CD4-positive, CD25-positive, alpha-beta regulatory T cell (primary cell): ENCODE results near the gene NUP50. TPM values are rescaled to one million over a fixed set of nuclear protein-coding genes. Genes with fewer than 3 reads are reported as not detected.
"Not testable (repeated sequence)": the region's sequence is repeated elsewhere in the genome, so short reads cannot be mapped to it uniquely, and the experiment has no call there.

Source experiments
- ATAC-seq, 2 donors: fragments of 150-1000 bp; cut with Tn5 transposase; one replicate each; pipeline ENCODE4 v1.10.0; 2021; ENCODE audit warnings: low read depth in 2 of 2, moderate number of reproducible peaks in 2 of 2, moderate library complexity in 1 of 2
- DNase-seq, 3 donors: peaks; one replicate each; pipeline versions ENCODE4 v3.0.0 to v3.0.0-alpha.2; 2012 to 2022; ENCODE audit warnings: mixed read lengths in 1 of 3
- H3K27ac ChIP-seq: one replicate; pipeline ENCODE4 v1.7.0; 2013; ENCODE audit warnings: mild to moderate bottlenecking, low read length; ENCODE audit not compliant: insufficient read depth, poor library complexity, severe bottlenecking
- H3K27me3 ChIP-seq: one replicate; pipeline ENCODE4 v1.7.0; 2013; ENCODE audit warnings: low read length; ENCODE audit not compliant: control insufficient read depth, insufficient read depth
- H3K36me3 ChIP-seq: one replicate; pipeline ENCODE4 v1.7.0; 2013; ENCODE audit warnings: mild to moderate bottlenecking, low read length, moderate library complexity; ENCODE audit not compliant: control insufficient read depth, insufficient read depth
- H3K4me1 ChIP-seq: 2 replicates; pipeline ENCODE4 v1.7.0; 2013; ENCODE audit warnings: mild to moderate bottlenecking, low read length; ENCODE audit not compliant: insufficient read depth, control insufficient read depth, poor library complexity, severe bottlenecking
- H3K4me3 ChIP-seq: one replicate; pipeline ENCODE4 v1.7.0; 2013; ENCODE audit warnings: low read depth, mild to moderate bottlenecking, low read length, moderate library complexity
- H3K9me3 ChIP-seq, 2 experiments: 1 replicate in 1 of 2; 2 replicates in 1 of 2; pipeline ENCODE4 v1.7.0; 2013; ENCODE audit warnings: low read length in 2 of 2, mild to moderate bottlenecking in 1 of 2, moderate library complexity in 1 of 2; ENCODE audit not compliant: control insufficient read depth in 2 of 2
- H3K27ac Mint-ChIP-seq, 3 donors: one replicate each; pipeline ENCODE4 v1.8.0; 2020 to 2022; ENCODE audit warnings: mild to moderate bottlenecking in 3 of 3, mixed read lengths in 3 of 3, moderate library complexity in 2 of 3
- H3K27me3 Mint-ChIP-seq: one replicate; pipeline ENCODE4 v1.8.0; 2022; ENCODE audit warnings: mild to moderate bottlenecking, mixed read lengths
- H3K36me3 Mint-ChIP-seq: one replicate; pipeline ENCODE4 v1.8.0; 2020; ENCODE audit warnings: mixed read lengths
- H3K4me1 Mint-ChIP-seq, 4 donors: one replicate each; pipeline ENCODE4 v1.8.0; 2020 to 2022; ENCODE audit warnings: mixed read lengths in 4 of 4, mild to moderate bottlenecking in 1 of 4
- H3K4me3 Mint-ChIP-seq, 4 donors: one replicate each; pipeline ENCODE4 v1.8.0; 2020 to 2022; ENCODE audit warnings: mild to moderate bottlenecking in 4 of 4, mixed read lengths in 4 of 4, moderate library complexity in 3 of 4
- H3K9me3 Mint-ChIP-seq, 7 donors: one replicate each; pipeline ENCODE4 v1.8.0; 2020 to 2022; ENCODE audit warnings: mixed read lengths in 7 of 7, mild to moderate bottlenecking in 3 of 7, moderate library complexity in 2 of 7
- polyA plus RNA-seq, 4 donors: library from polyadenylated mRNA; unstranded; fragments of 300-500 nt; fragmentation: Illumina TruSeq; gene quantifications; one replicate each; pipeline ENCODE4 v1.2.3, GENCODE V29; 2021
- total RNA-seq: library from RNA; stranded (reverse); gene quantifications from one replicate; pipeline ENCODE4 v1.2.3, GENCODE V29; 2022

NUP50 gene
- total and polyA plus RNA-seq, 5 donors from 2014 or later: 52.0 to 98.8 (median 68.4) TPM

- DNase-seq: no peak
- Histone ChIP-seq H3K27me3 (no peaks in the 10 kb centered on the region), H3K4me1 (peaks cover 4% of the 10 kb centered on the region), H3K36me3 (peaks cover 33% of the 10 kb centered on the region), H3K4me3 (no peak overlapping the region), H3K27ac (no peak overlapping the region), H3K9me3 (no peaks in the 10 kb centered on the region)
- no peak overlapping the region for H3K4me3 Mint-ChIP-seq
- no peak for ATAC-seq
- H3K4me1 Mint-ChIP-seq: peaks cover 7 to 15% (median 9%) of the 10 kb centered on the region in 4 donors
- no peaks in the 10 kb centered on the region for H3K27me3 Mint-ChIP-seq
- H3K9me3 Mint-ChIP-seq: no peaks in the 10 kb centered on the region
- H3K27ac Mint-ChIP-seq: no peak overlapping the region
- peaks cover 29% of the 10 kb centered on the region for H3K36me3 Mint-ChIP-seq
Measured at GRCh38 chr22:45188779-45189178, 25.1 kb downstream of the NUP50 start.

- peaks cover 18% of the 10 kb centered on the region for H3K36me3 Mint-ChIP-seq
- Histone ChIP-seq H3K36me3 (peaks cover 19% of the 10 kb centered on the region), H3K9me3 (no peaks in the 10 kb centered on the region), H3K4me1 (peaks cover 4% of the 10 kb centered on the region), H3K27me3 (no peaks in the 10 kb centered on the region), H3K4me3 (no peak overlapping the region), H3K27ac (no peak overlapping the region)
- DNase-seq (no peak), ATAC-seq (no peak)
- H3K4me3 Mint-ChIP-seq: no peak overlapping the region
- H3K27me3 Mint-ChIP-seq: no peaks in the 10 kb centered on the region
- peaks cover 7 to 14% (median 8%) of the 10 kb centered on the region in 4 donors for H3K4me1 Mint-ChIP-seq
- H3K27ac Mint-ChIP-seq: peak overlapping the region in 1 of 3 donors; percentile 48
- H3K9me3 Mint-ChIP-seq: no peaks in the 10 kb centered on the region
Measured at GRCh38 chr22:45190202-45190872, 26.6 kb downstream of the NUP50 start.

- H3K36me3 Mint-ChIP-seq: peaks cover 18% of the 10 kb centered on the region
- H3K36me3 ChIP-seq: peaks cover 12% of the 10 kb centered on the region
- H3K27me3 ChIP-seq, H3K4me3 Mint-ChIP-seq, H3K4me1 ChIP-seq, ATAC-seq, H3K27me3 Mint-ChIP-seq, H3K4me1 Mint-ChIP-seq, DNase-seq, H3K4me3 ChIP-seq, H3K27ac Mint-ChIP-seq, H3K9me3 ChIP-seq, H3K27ac ChIP-seq, H3K9me3 Mint-ChIP-seq: not testable (repeated sequence)
Measured at GRCh38 chr22:45191746-45192145, 28.0 kb downstream of the NUP50 start.

DNA sequence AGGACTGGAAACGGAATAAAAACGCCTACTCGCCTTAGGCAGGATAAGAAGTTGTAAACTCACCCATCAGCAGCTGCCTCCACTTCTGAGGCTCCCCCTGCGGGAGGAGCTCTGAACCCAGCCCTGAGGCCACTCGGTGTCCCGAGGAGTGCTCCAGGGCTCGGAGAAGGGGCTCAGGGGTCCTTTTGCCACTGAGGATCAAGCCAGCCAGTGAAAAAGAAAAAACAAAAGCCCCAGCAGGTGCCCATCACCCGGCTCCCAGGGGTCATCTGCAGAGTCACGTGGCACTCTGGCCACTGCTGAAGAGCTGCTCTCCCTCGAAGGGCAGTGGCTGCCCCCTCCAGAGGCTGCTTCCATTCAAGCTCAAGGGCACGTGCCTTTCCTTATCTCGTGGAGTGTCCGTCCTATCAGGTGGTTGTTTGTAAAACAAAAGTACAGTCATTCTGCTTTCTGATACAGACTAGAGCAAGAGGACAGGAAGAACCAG, 29.0 kb downstream of the NUP50 start:
- no peaks in the 10 kb centered on the region for H3K4me1 ChIP-seq
- no peak overlapping the region for H3K4me3 ChIP-seq
- Mint-ChIP-seq H3K9me3 (no peaks in the 10 kb centered on the region), H3K36me3 (peaks cover 17% of the 10 kb centered on the region), H3K4me1 (peaks cover 0 to 8% (median 0%) of the 10 kb centered on the region in 4 donors), H3K27me3 (no peaks in the 10 kb centered on the region), H3K4me3 (no peak overlapping the region), H3K27ac (no peak overlapping the region)
- ATAC-seq: no peak
- no peaks in the 10 kb centered on the region for H3K9me3 ChIP-seq
- no peak overlapping the region for H3K27ac ChIP-seq
- H3K27me3 ChIP-seq: no peaks in the 10 kb centered on the region
- H3K36me3 ChIP-seq: peaks cover 11% of the 10 kb centered on the region
- no peak for DNase-seq

DNA sequence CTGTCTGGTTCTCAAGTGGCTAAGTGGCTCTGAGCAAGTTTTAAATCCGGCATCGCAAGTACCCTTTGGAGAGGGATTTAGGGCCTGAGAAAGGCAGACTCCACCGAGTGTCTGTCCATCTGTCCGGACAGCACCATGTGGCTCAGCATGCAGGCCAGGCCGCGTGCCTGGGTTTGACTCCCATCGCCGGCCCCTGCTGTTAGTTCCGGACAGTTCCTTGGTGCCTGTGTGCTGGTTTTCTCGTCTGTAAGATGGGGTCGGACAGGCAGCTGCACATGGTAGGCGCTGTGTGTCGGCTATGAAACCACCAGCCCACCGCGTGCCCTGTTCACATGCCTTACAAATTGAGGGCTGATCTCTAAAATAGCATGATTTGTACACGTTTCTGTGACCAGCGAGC, 31.0 kb downstream of the NUP50 start:
- ATAC-seq (no peak), DNase-seq (no peak)
- Mint-ChIP-seq H3K36me3 (peaks cover 10% of the 10 kb centered on the region), H3K4me1 (peaks cover 0 to 4% (median 0%) of the 10 kb centered on the region in 4 donors), H3K4me3 (no peak overlapping the region), H3K27me3 (no peaks in the 10 kb centered on the region), H3K27ac (no peak overlapping the region), H3K9me3 (no peaks in the 10 kb centered on the region)
- Histone ChIP-seq H3K27ac (no peak overlapping the region), H3K36me3 (peaks cover 9% of the 10 kb centered on the region), H3K4me3 (no peak overlapping the region), H3K27me3 (no peaks in the 10 kb centered on the region), H3K4me1 (no peaks in the 10 kb centered on the region), H3K9me3 (no peaks in the 10 kb centered on the region)

- Histone ChIP-seq H3K27ac (no peak overlapping the region), H3K4me3 (no peak overlapping the region), H3K27me3 (no peaks in the 10 kb centered on the region), H3K9me3 (no peaks in the 10 kb centered on the region), H3K36me3 (peaks cover 12% of the 10 kb centered on the region), H3K4me1 (no peaks in the 10 kb centered on the region)
- Mint-ChIP-seq H3K36me3 (peaks cover 12% of the 10 kb centered on the region), H3K4me3 (no peak overlapping the region), H3K4me1 (no peaks in the 10 kb centered on the region), H3K9me3 (no peaks in the 10 kb centered on the region), H3K27ac (peak overlapping the region in 1 of 3 donors; percentile 14), H3K27me3 (no peaks in the 10 kb centered on the region)
- DNase-seq (no peak), ATAC-seq (no peak)
Measured at GRCh38 chr22:45195616-45196015, 31.9 kb downstream of the NUP50 start.

- peaks cover 16% of the 10 kb centered on the region for H3K36me3 Mint-ChIP-seq
- Histone ChIP-seq H3K4me1 (no peaks in the 10 kb centered on the region), H3K27ac (no peak overlapping the region), H3K9me3 (no peaks in the 10 kb centered on the region), H3K36me3 (peaks cover 16% of the 10 kb centered on the region), H3K27me3 (no peaks in the 10 kb centered on the region), H3K4me3 (no peak overlapping the region)
- no peaks in the 10 kb centered on the region for H3K27me3 Mint-ChIP-seq
- H3K27ac Mint-ChIP-seq: no peak overlapping the region
- H3K4me1 Mint-ChIP-seq: no peaks in the 10 kb centered on the region
- H3K4me3 Mint-ChIP-seq: no peak overlapping the region
- no peaks in the 10 kb centered on the region for H3K9me3 Mint-ChIP-seq
- DNase-seq: no peak
- ATAC-seq: no peak
Measured at GRCh38 chr22:45196308-45196707, 32.6 kb downstream of the NUP50 start.
